ENCODE results near the gene MC3R.

MC3R gene

GRCh38 chr20:56249956-56250355 is 1.4 kb downstream of the MC3R start:
- DNase-seq (ENCODE audit: low read depth in 2 of 2): no peak

GRCh38 chr20:56257604-56258003 is 9.1 kb downstream of the MC3R start:
- no peak for DNase-seq (ENCODE audit: low read depth in 2 of 2)

GRCh38 chr20:56259948-56260347 is 11.4 kb downstream of the MC3R start:
- no peak for DNase-seq (ENCODE audit: low read depth in 2 of 2)

GRCh38 chr20:56268536-56268935 is 20.0 kb downstream of the MC3R start:
- DNase-seq (ENCODE audit: low read depth in 2 of 2): no peak

GRCh38 chr20:56271974-56272373 is 23.4 kb downstream of the MC3R start:
- no peak for DNase-seq (ENCODE audit: low read depth in 2 of 2)

GRCh38 chr20:56273491-56273890 is 25.0 kb downstream of the MC3R start:
- no peak for DNase-seq (ENCODE audit: low read depth in 2 of 2)

GRCh38 chr20:56274156-56274555 is 25.6 kb downstream of the MC3R start:
- no peak for DNase-seq (ENCODE audit: low read depth in 2 of 2)

GRCh38 chr20:56278196-56278595 is 29.7 kb downstream of the MC3R start:
- DNase-seq (ENCODE audit: low read depth in 2 of 2): no peak

- DNase-seq (ENCODE audit: low read depth in 2 of 2): no peak
These were observed 37.0 kb downstream of the MC3R start for GRCh38 chr20:56285496-56285895.

GRCh38 chr20:56289652-56290051 is 41.1 kb downstream of the MC3R start:
- DNase-seq (ENCODE audit: low read depth in 2 of 2): no peak

GRCh38 chr20:56299362-56299761 is 50.8 kb downstream of the MC3R start:
- DNase-seq (ENCODE audit: low read depth in 2 of 2): no peak
